ENCODE measurements around the gene GPR31.

The GPR31 gene

GRCh38 chr6:167162591-167162990 lies 4.8 kb upstream of the GPR31 start:
- no peak overlapping the region for H3K27ac ChIP-seq (ENCODE audit: extremely low read depth, low read depth, low read length)
- H3K4me1 ChIP-seq (ENCODE audit: control insufficient read depth, insufficient read depth, low read length) = no peaks in the 10 kb centered on the region
- ChIA-PET CTCF (no interaction called here), POLR2A (no interaction called here)
- H3K36me3 ChIP-seq (ENCODE audit: control insufficient read depth in 2 of 2, insufficient read depth in 1 of 2, low read length in 2 of 2) = no peaks in the 10 kb centered on the region
- H3K4me3 ChIP-seq (ENCODE audit: low read depth, low read length) = no peak overlapping the region
- TF ChIP-seq SP2 (tag by site-specific recombination; IDR thresholded peaks at IDR 0.05) (no peak), ZNF302 (tag by site-specific recombination; IDR thresholded peaks at IDR 0.05; ENCODE audit: low read depth) (no peak), FEZF1 (tag by site-specific recombination; IDR thresholded peaks at IDR 0.05) (no peak), PRDM10 (tag by site-specific recombination; IDR thresholded peaks at IDR 0.05) (no peak)
- no peaks in the 10 kb centered on the region for H3K9me3 ChIP-seq (ENCODE audit: control insufficient read depth, insufficient read depth, low read depth, low read length)

DNA sequence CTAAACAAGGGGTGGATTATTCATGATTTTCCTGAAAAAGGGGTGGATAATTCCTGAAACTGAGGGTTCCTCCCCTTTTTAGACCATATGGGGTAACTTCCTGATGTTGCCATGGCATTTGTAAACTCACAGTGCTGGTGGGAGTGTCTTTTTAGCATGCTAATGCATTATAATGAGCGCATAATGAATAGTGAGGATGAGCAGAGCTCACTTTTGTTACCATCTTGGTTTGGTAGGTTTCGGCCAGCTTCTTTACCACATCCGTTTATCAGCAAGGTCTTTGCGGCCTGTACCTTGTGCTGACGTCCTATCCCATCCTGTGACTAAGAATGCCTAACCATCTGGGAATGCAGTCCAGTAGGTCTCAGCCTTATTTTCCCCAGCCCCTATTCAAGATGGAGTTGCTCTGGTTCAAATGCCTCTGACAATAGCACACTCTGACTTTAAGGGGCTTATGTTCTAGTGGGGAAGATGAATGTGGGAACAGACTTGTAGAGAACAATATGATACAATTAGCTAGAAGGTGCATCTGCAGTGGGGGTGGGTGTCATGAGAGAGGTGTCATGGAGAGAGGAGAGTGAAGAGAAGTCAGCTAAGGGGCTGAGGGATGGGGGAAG lies 4.2 kb upstream of the GPR31 start:
- CTCF ChIA-PET = interaction anchor here (0.8 kb wide), 1 partner anchor 387 kb away, joined by 3 read pairs; no protein-coding TSS in a partner anchor
- Histone ChIP-seq H3K9me3 (ENCODE audit: control insufficient read depth, insufficient read depth, low read depth, low read length) (no peaks in the 10 kb centered on the region), H3K4me1 (ENCODE audit: control insufficient read depth, insufficient read depth, low read length) (no peaks in the 10 kb centered on the region), H3K36me3 (ENCODE audit: control insufficient read depth in 2 of 2, insufficient read depth in 1 of 2, low read length in 2 of 2) (no peaks in the 10 kb centered on the region), H3K4me3 (ENCODE audit: low read depth, low read length) (no peak overlapping the region), H3K27ac (ENCODE audit: extremely low read depth, low read depth, low read length) (no peak overlapping the region)
- POLR2A ChIA-PET = no interaction called here
- TF ChIP-seq ZNF621 (tag by site-specific recombination; IDR thresholded peaks at IDR 0.05) (no peak), ZNF155 (tag by site-specific recombination; IDR thresholded peaks at IDR 0.05) (no peak), ZNF610 (tag by site-specific recombination; IDR thresholded peaks at IDR 0.05; ENCODE audit: borderline replicate concordance) (no peak), ZNF626 (tag by site-specific recombination; IDR thresholded peaks at IDR 0.05) (no peak), PBX3 (CRISPR knock-in tag; IDR thresholded peaks at IDR 0.05) (no peak), ZNF560 (tag by site-specific recombination; IDR thresholded peaks at IDR 0.05; ENCODE audit: borderline replicate concordance) (no peak), WT1 (tag by site-specific recombination; IDR thresholded peaks at IDR 0.05) (no peak), ZNF148 (tag by site-specific recombination; IDR thresholded peaks at IDR 0.05; ENCODE audit: borderline replicate concordance) (no peak), ZNF585B (tag by site-specific recombination; IDR thresholded peaks at IDR 0.05) (no peak), ZNF677 (tag by site-specific recombination; IDR thresholded peaks at IDR 0.05) (no peak), ZNF324 (tag by site-specific recombination; IDR thresholded peaks at IDR 0.05) (no peak), ZNF157 (tag by site-specific recombination; IDR thresholded peaks at IDR 0.05) (no peak), ZNF214 (tag by site-specific recombination; IDR thresholded peaks at IDR 0.05; ENCODE audit: borderline replicate concordance) (no peak)
- TF ChIP-seq, protein P1, sequence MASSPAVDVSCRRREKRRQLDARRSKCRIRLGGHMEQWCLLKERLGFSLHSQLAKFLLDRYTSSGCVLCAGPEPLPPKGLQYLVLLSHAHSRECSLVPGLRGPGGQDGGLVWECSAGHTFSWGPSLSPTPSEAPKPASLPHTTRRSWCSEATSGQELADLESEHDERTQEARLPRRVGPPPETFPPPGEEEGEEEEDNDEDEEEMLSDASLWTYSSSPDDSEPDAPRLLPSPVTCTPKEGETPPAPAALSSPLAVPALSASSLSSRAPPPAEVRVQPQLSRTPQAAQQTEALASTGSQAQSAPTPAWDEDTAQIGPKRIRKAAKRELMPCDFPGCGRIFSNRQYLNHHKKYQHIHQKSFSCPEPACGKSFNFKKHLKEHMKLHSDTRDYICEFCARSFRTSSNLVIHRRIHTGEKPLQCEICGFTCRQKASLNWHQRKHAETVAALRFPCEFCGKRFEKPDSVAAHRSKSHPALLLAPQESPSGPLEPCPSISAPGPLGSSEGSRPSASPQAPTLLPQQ (tag by site-specific recombination; IDR thresholded peaks at IDR 0.05) = no peak
- TF ChIP-seq, protein P2, sequence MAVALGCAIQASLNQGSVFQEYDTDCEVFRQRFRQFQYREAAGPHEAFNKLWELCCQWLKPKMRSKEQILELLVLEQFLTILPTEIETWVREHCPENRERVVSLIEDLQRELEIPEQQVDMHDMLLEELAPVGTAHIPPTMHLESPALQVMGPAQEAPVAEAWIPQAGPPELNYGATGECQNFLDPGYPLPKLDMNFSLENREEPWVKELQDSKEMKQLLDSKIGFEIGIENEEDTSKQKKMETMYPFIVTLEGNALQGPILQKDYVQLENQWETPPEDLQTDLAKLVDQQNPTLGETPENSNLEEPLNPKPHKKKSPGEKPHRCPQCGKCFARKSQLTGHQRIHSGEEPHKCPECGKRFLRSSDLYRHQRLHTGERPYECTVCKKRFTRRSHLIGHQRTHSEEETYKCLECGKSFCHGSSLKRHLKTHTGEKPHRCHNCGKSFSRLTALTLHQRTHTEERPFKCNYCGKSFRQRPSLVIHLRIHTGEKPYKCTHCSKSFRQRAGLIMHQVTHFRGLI (tag by site-specific recombination; IDR thresholded peaks at IDR 0.05) = no peak
